Esophagus squamous epithelium (tissue), 4 donors: Measurements from ENCODE around the gene RUNX1.

Experiments
- CTCF ChIP-seq, 6 experiments: fragments of 450-650 bp in 4 of 6; fragments of 200-600 bp in 2 of 6; sonication (generic) in 2 of 6; IDR thresholded peaks; one replicate each; pipeline ENCODE4 v1.5.1; 2016 to 2019; ENCODE audit warnings: antibody characterized with exemption in 6 of 6, mild to moderate bottlenecking in 4 of 6, moderate library complexity in 4 of 6
- POLR2A ChIP-seq, 4 donors: fragments of 450-650 bp; IDR thresholded peaks; one replicate each; pipeline ENCODE4 v1.6.1; 2017; ENCODE audit warnings: antibody characterized with exemption in 4 of 4, mild to moderate bottlenecking in 4 of 4, moderate library complexity in 3 of 4

DNA sequence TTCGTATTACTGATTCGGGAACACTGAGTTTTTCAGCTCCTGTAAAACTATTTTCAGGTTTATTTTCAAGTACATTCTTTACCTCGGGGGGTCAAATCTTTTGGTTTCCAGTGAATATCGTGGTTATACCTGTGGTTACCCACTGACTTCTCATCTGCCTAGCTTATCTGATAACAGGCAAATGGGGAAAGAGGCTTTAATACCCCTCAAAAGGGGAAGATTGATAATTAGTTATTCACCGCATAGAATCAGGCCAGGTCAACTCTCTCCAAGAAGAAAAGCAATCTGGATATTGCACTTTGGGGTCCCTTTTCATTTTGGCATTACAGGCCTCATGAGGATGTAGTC lies 23.0 kb downstream of the RUNX1 start:
- TF ChIP-seq CTCF (IDR thresholded peaks at IDR 0.05) (no peak), POLR2A (IDR thresholded peaks at IDR 0.05) (no peak)
